HL-60 (cell line): Measurements from ENCODE around the gene BOLA3.

ENCODE experiments used
- POLR2AphosphoS5 ChIP-seq: IDR thresholded peaks from 2 replicates; pipeline ENCODE4 v1.6.1; 2012; ENCODE audit warnings: low read depth
- TF ChIP-seq, protein P1 (sequence below): IDR thresholded peaks from one replicate; pipeline ENCODE4 v1.5.1; 2011; ENCODE audit warnings: low read length, control low read depth, inconsistent platforms; ENCODE audit not compliant: insufficient read depth

DNA sequence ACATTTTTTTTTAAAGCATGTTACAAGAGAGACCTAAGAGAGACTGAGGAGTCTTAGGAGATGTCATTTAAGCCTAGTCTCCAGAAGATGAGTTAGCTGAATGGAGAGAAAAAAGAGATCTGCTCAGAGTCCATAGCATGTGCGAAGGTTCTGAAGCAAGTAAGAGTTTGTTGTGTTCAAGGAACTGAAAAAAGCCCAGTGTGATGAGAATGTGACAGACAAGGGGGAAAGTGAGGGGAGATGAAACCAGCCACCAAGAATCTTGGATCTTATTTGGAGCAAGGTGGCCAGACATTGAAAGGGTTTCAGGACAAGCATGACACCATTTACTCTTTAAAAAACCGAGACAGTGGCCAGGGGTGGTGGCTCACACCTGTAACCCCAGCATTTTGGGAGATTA lies 36.2 kb upstream of the BOLA3 start:
- TF ChIP-seq, protein P1, sequence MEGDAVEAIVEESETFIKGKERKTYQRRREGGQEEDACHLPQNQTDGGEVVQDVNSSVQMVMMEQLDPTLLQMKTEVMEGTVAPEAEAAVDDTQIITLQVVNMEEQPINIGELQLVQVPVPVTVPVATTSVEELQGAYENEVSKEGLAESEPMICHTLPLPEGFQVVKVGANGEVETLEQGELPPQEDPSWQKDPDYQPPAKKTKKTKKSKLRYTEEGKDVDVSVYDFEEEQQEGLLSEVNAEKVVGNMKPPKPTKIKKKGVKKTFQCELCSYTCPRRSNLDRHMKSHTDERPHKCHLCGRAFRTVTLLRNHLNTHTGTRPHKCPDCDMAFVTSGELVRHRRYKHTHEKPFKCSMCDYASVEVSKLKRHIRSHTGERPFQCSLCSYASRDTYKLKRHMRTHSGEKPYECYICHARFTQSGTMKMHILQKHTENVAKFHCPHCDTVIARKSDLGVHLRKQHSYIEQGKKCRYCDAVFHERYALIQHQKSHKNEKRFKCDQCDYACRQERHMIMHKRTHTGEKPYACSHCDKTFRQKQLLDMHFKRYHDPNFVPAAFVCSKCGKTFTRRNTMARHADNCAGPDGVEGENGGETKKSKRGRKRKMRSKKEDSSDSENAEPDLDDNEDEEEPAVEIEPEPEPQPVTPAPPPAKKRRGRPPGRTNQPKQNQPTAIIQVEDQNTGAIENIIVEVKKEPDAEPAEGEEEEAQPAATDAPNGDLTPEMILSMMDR, result no peak
- TF ChIP-seq POLR2AphosphoS5, result no peak
